H1 (cell line): ENCODE data around the gene KCND1. TPM values are rescaled to one million over a fixed set of nuclear protein-coding genes. Genes with fewer than 3 reads are reported as not detected.

Experiments
- CTCF ChIA-PET: fragments of 300-600 bp; sonication (Branson Sonifier 250); formaldehyde crosslinking; loops from one replicate; lab custom pipeline; 2021; ENCODE audit not compliant: partially characterized antibody; lab: Charles Lee
- POLR2A ChIA-PET: fragments of 300-600 bp; sonication (Branson Sonifier 250); formaldehyde crosslinking; loops from one replicate; lab custom pipeline; 2021; ENCODE audit warnings: inconsistent platforms; ENCODE audit not compliant: partially characterized antibody; lab: Charles Lee
- DNase-seq, 2 experiments: peaks; one replicate each; pipeline versions ENCODE4 v3.0.0 to v3.0.0-alpha.2; 2010 to 2022; ENCODE audit warnings: low spot score in 2 of 2, low read depth in 1 of 2, mixed read lengths in 1 of 2
- FAIRE-seq: peaks from 2 replicates; lab custom pipeline; 2011; peaks lifted over from hg19 to GRCh38; lab: Jason Lieb, UNC
- H2AFZ ChIP-seq: 2 replicates; pipeline ENCODE4 v1.8.1; 2012; ENCODE audit warnings: low read length, inconsistent platforms
- H2AK5ac ChIP-seq: 2 replicates; pipeline ENCODE4 v1.6.1; 2013; ENCODE audit warnings: low read depth, low read length
- H2BK120ac ChIP-seq: replicated peaks from 2 replicates; pipeline ENCODE3; 2013; ENCODE audit warnings: low read depth, low read length, inconsistent platforms
- H2BK12ac ChIP-seq: 2 replicates; pipeline ENCODE4 v1.6.1; 2013; ENCODE audit warnings: low read depth, low read length
- H2BK15ac ChIP-seq: 2 replicates; pipeline ENCODE4 v1.6.1; 2013; ENCODE audit warnings: low read length
- H2BK20ac ChIP-seq: 2 replicates; pipeline ENCODE4 v1.6.1; 2013; ENCODE audit warnings: low read length
- H2BK5ac ChIP-seq: 2 replicates; pipeline ENCODE4 v1.6.1; 2013; ENCODE audit warnings: low read depth, low read length
- H3K14ac ChIP-seq: 2 replicates; pipeline ENCODE4 v1.6.1; 2013; ENCODE audit warnings: inconsistent platforms; ENCODE audit not compliant: insufficient read length
- H3K18ac ChIP-seq: 2 replicates; pipeline ENCODE4 v1.6.1; 2013; ENCODE audit warnings: low read length; ENCODE audit errors: extremely low read depth
- H3K23ac ChIP-seq: 2 replicates; pipeline ENCODE4 v1.6.1; 2013; ENCODE audit warnings: inconsistent platforms; ENCODE audit not compliant: insufficient read length
- H3K23me2 ChIP-seq: 2 replicates; pipeline ENCODE4 v1.6.1; 2013; ENCODE audit warnings: low read depth, low read length
- H3K27ac ChIP-seq: 2 replicates; pipeline ENCODE4 v1.6.1; 2011; ENCODE audit warnings: low read depth, low read length, inconsistent platforms
- H3K27me3 ChIP-seq, 4 experiments: replicated peaks in 1 of 4; 1 replicate in 1 of 4; 2 replicates in 3 of 4; pipeline versions ENCODE4 v1.6.1 to v1.8.1; 2011 to 2013; ENCODE audit warnings: low read length in 3 of 4, mild to moderate bottlenecking in 3 of 4, inconsistent platforms in 2 of 4, mixed read lengths in 2 of 4, moderate library complexity in 1 of 4; ENCODE audit not compliant: control insufficient read depth in 3 of 4, insufficient read depth in 3 of 4; ENCODE audit errors: extremely low read depth in 1 of 4
- H3K36me3 ChIP-seq, 4 experiments: 2 replicates each; pipeline versions ENCODE4 v1.6.1 to v1.8.1; 2011 to 2013; ENCODE audit warnings: mild to moderate bottlenecking in 4 of 4, low read length in 3 of 4, moderate library complexity in 2 of 4, control low read depth in 1 of 4, inconsistent platforms in 1 of 4; ENCODE audit not compliant: insufficient read depth in 4 of 4, control insufficient read depth in 2 of 4
- H3K4ac ChIP-seq: replicated peaks from 2 replicates; pipeline ENCODE3; 2013; ENCODE audit warnings: low read length, low read depth, mixed read lengths, inconsistent platforms; ENCODE audit not compliant: insufficient read length
- H3K4me1 ChIP-seq, 4 experiments: replicated peaks in 1 of 4; 1 replicate in 1 of 4; 2 replicates in 3 of 4; pipeline versions ENCODE4 v1.6.1 to v1.8.1; 2011 to 2013; ENCODE audit warnings: low read length in 3 of 4, inconsistent platforms in 2 of 4, mixed read lengths in 1 of 4; ENCODE audit not compliant: insufficient read depth in 4 of 4, control insufficient read depth in 3 of 4
- H3K4me2 ChIP-seq, 2 experiments: 2 replicates each; pipeline versions ENCODE4 v1.6.1 to v1.8.1; 2011 to 2013; ENCODE audit warnings: low read depth in 2 of 2, low read length in 2 of 2, control low read depth in 1 of 2, inconsistent platforms in 1 of 2, mild to moderate bottlenecking in 1 of 2; ENCODE audit not compliant: insufficient read depth in 1 of 2
- H3K4me3 ChIP-seq, 4 experiments: fragments of 200-600, 300-600 bp in 1 of 4; sonication (generic), shearing (Covaris generic), sonication (Bioruptor Twin) in 1 of 4; 2 replicates each; pipeline versions ENCODE4 v1.5.1 to v1.8.1; 2011 to 2016; ENCODE audit warnings: low read length in 4 of 4, low read depth in 3 of 4, control low read depth in 2 of 4, inconsistent platforms in 2 of 4, mild to moderate bottlenecking in 2 of 4, mixed read lengths in 1 of 4, moderate library complexity in 1 of 4; ENCODE audit not compliant: insufficient read depth in 2 of 4; ENCODE audit errors: extremely low read depth in 1 of 4
- H3K56ac ChIP-seq: replicated peaks from 2 replicates; pipeline ENCODE3; 2013; ENCODE audit warnings: low read depth, mild to moderate bottlenecking, mixed read lengths, low read length, inconsistent platforms; ENCODE audit not compliant: insufficient read length
- H3K79me1 ChIP-seq: 2 replicates; pipeline ENCODE4 v1.6.1; 2013; ENCODE audit warnings: low read depth, low read length, control low read depth
- H3K79me2 ChIP-seq, 2 experiments: 2 replicates each; pipeline versions ENCODE4 v1.6.1 to v1.8.1; 2012 to 2013; ENCODE audit warnings: low read length in 2 of 2, mild to moderate bottlenecking in 2 of 2, inconsistent platforms in 1 of 2; ENCODE audit not compliant: insufficient read depth in 2 of 2, control insufficient read depth in 1 of 2
- H3K9ac ChIP-seq, 4 experiments: replicated peaks in 1 of 4; 1 replicate in 1 of 4; 2 replicates in 3 of 4; pipeline versions ENCODE4 v1.6.1 to v1.8.1; 2011 to 2013; ENCODE audit warnings: low read depth in 3 of 4, low read length in 3 of 4, control low read depth in 2 of 4, mild to moderate bottlenecking in 2 of 4, moderate library complexity in 2 of 4, inconsistent platforms in 1 of 4; ENCODE audit errors: extremely low read depth in 1 of 4
- H3K9me3 ChIP-seq, 2 experiments: 2 replicates each; pipeline versions ENCODE4 v1.6.1 to v1.8.1; 2012 to 2013; ENCODE audit warnings: mild to moderate bottlenecking in 2 of 2, moderate library complexity in 2 of 2, control low read depth in 1 of 2, inconsistent platforms in 1 of 2, low read depth in 1 of 2, low read length in 1 of 2, mixed read lengths in 1 of 2; ENCODE audit not compliant: insufficient read depth in 2 of 2
- H4K20me1 ChIP-seq, 2 experiments: replicated peaks in 1 of 2; 2 replicates each; pipeline versions ENCODE3 to v1.8.1; 2011 to 2013; ENCODE audit warnings: inconsistent platforms in 2 of 2, low read length in 2 of 2, mild to moderate bottlenecking in 1 of 2; ENCODE audit not compliant: insufficient read depth in 2 of 2, control insufficient read depth in 1 of 2
- H4K5ac ChIP-seq: 2 replicates; pipeline ENCODE4 v1.6.1; 2013; ENCODE audit warnings: low read length, low read depth, mixed read lengths, inconsistent platforms; ENCODE audit not compliant: insufficient read length
- H4K8ac ChIP-seq: 2 replicates; pipeline ENCODE4 v1.8.0; 2013; ENCODE audit warnings: mild to moderate bottlenecking, moderate library complexity, low read length, inconsistent platforms; ENCODE audit not compliant: insufficient read depth; ENCODE audit errors: extremely low read depth
- H4K91ac ChIP-seq: replicated peaks from 2 replicates; pipeline ENCODE3; 2013; ENCODE audit warnings: low read length, mixed read lengths, inconsistent platforms; ENCODE audit not compliant: insufficient read length
- ASH2L ChIP-seq: fragments of 200-600, 300-600 bp; sonication (generic); IDR thresholded peaks from one replicate; pipeline ENCODE4 v1.7.1; 2017; ENCODE audit warnings: low read length
- CEBPB ChIP-seq: IDR thresholded peaks from 2 replicates; pipeline ENCODE4 v1.6.1; 2012; ENCODE audit warnings: low read depth, low read length
- NRF1 ChIP-seq: IDR thresholded peaks from 2 replicates; pipeline ENCODE4 v1.6.1; 2011; ENCODE audit warnings: mild to moderate bottlenecking, low read depth, low read length, improper control_type of control experiment
- RFX5 ChIP-seq: IDR thresholded peaks from 2 replicates; pipeline ENCODE4 v1.6.1; 2011; ENCODE audit warnings: low read depth, low read length, improper control_type of control experiment, borderline replicate concordance
- SP1 ChIP-seq: IDR thresholded peaks from 2 replicates; pipeline ENCODE4 v1.6.1; 2011; ENCODE audit warnings: low read depth, low read length
- SP2 ChIP-seq: IDR thresholded peaks from 2 replicates; pipeline ENCODE4 v1.6.1; 2012; ENCODE audit warnings: mild to moderate bottlenecking, low read length, inconsistent platforms
- TAF1 ChIP-seq: IDR thresholded peaks from 2 replicates; pipeline ENCODE4 v1.6.1; 2011; ENCODE audit warnings: mild to moderate bottlenecking, low read depth, low read length
- TAF7 ChIP-seq: optimal IDR thresholded peaks from 2 replicates; pipeline ENCODE3; 2011; ENCODE audit warnings: low read depth, mild to moderate bottlenecking, inconsistent platforms, low read length, moderate library complexity, borderline replicate concordance
- WGBS, 2 experiments: shearing (Covaris generic) in 1 of 2; methylation state at CpG; one replicate each; pipeline versions ENCODE4 v1.1.6 to v1.1.7; 2013 to 2015; ENCODE audit warnings: low lambda C conversion rate in 2 of 2, mixed read lengths in 2 of 2, inconsistent platforms in 1 of 2, low coverage in 1 of 2, missing lambda C conversion rate in 1 of 2; ENCODE audit not compliant: insufficient replicate concordance in 2 of 2, insufficient coverage in 1 of 2, insufficient read length in 1 of 2; ENCODE audit errors: extremely low coverage in 1 of 2, missing lambda C conversion rate in 1 of 2; 5-methylcytosine and 5-hydroxymethylcytosine counted together
- polyA plus RNA-seq, 7 experiments: library from polyadenylated mRNA; depleted of rRNA in 3 of 7; stranded (reverse) in 5 of 7; unstranded in 2 of 7; fragments of >200 nt in 5 of 7; fragments of 200-250 nt in 2 of 7; gene quantifications; 1 replicate in 5 of 7; 2 replicates in 1 of 7; 4 replicates in 1 of 7; pipeline versions ENCODE4 v1.2.1 to v1.2.3, GENCODE V29; 2011 to 2013; ENCODE audit warnings: missing spikeins in 2 of 7, mixed read lengths in 2 of 7
- total RNA-seq: library from RNA; stranded (reverse); fragmentation: NEBNext Ultra II Directional; extraction: Animal tissue kit (Norgen Biotek cat#: 25700); gene quantifications from 2 replicates; pipeline ENCODE4 v1.2.1, GENCODE V29; 2021
- TF ChIP-seq, protein P1 (sequence below): IDR thresholded peaks from 2 replicates; pipeline ENCODE4 v1.6.1; 2012; ENCODE audit warnings: low read length, inconsistent platforms

KCND1 gene
- total and polyA plus RNA-seq, 2 of the 8 experiments (the other 6 are each of a cell fraction or from before 2014, with no cell fraction given): 3.1 to 6.8 TPM

DNA sequence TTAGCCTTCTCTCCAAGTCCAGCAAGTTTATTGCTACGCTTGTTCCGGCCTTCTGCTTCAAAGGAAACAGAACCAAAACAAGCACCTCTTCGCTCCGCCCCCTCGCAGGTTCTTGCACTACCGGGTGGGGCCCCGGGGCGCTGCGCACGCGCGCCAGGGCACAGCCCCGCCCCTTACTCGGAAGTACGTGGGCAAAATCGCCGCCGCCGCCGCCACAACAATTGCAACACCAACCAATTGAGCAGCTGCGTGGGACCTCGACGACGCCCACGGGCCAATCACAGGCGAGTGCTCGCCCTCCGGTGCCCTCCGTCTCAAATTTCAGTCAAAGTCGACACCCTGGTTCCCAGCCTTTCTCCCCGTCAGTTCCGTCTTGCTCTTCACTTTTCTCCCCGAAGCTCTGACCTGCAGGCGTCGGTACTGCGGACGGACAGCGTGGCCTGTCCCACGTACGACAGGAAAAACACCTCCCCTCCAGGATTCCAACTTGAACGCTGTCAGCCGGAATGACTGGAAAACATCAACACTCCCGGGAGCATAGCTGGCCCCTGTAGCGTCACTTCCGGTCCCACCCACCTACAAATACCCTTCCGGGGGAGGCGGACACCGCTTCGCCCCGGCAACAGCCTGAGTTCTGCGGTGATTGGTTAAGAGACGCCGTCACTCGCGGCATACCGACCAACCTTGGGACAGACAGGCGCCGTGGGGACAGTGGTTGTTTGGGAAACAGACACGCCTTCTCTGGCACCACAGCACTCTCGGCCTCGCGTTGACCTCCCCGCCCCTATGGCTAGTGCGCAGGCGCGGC lies 13.6 kb downstream of the KCND1 start:
- FAIRE-seq: peak; percentile 90
- Histone ChIP-seq H2AFZ (peak overlapping the region; percentile 98), H3K4me3 (peak overlapping the region; percentile 80 to 94 (median 91))
- TF ChIP-seq TAF7 (no peak), SP2 (no peak; the same call in 1 of the 2 replicates), SP1 (0 out of 2 replicates have a peak, but pooled peaks have one; percentile 78), TAF1 (0 out of 2 replicates have a peak, but pooled peaks have one; percentile 29), CEBPB (peak; percentile 61), NRF1 (peak; percentile 61), ASH2L (no peak), RFX5 (peak; percentile 69)
- TF ChIP-seq, protein P1, sequence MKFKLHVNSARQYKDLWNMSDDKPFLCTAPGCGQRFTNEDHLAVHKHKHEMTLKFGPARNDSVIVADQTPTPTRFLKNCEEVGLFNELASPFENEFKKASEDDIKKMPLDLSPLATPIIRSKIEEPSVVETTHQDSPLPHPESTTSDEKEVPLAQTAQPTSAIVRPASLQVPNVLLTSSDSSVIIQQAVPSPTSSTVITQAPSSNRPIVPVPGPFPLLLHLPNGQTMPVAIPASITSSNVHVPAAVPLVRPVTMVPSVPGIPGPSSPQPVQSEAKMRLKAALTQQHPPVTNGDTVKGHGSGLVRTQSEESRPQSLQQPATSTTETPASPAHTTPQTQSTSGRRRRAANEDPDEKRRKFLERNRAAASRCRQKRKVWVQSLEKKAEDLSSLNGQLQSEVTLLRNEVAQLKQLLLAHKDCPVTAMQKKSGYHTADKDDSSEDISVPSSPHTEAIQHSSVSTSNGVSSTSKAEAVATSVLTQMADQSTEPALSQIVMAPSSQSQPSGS: no peak

More for the DNA sequence above, 13.6 kb downstream of the KCND1 start:
- Histone ChIP-seq H3K23me2 (peaks cover 4% of the 10 kb centered on the region; the same call in 1 of the 2 replicates), H3K79me1 (peaks cover 7% of the 10 kb centered on the region; the same call in 1 of the 2 replicates), H3K56ac (no peak overlapping the region), H2BK20ac (no peak overlapping the region), H3K4me1 (peaks cover 0 to 7% (median 2%) of the 10 kb centered on the region in 4 experiments; a peak in 4 of 7 replicates), H4K20me1 (peaks cover 0 to 2% of the 10 kb centered on the region in 2 experiments), H2BK5ac (peak overlapping the region; percentile 96; the same call in 1 of the 2 replicates), H3K27ac (peak overlapping the region; percentile 97), H3K23ac (no peak overlapping the region), H3K27me3 (no peaks in the 10 kb centered on the region), H2BK12ac (peak overlapping the region; percentile 92; the same call in 1 of the 2 replicates), H3K18ac (no peak overlapping the region; the same call in none of the 2 replicates), H4K8ac (peak overlapping the region; percentile 95), H3K36me3 (peaks cover 0 to 13% (median 6%) of the 10 kb centered on the region in 4 experiments; a peak in 6 of 8 replicates), H4K5ac (peak overlapping the region; percentile 87), H2BK120ac (no peak overlapping the region), H4K91ac (no peak overlapping the region), H3K4ac (no peak overlapping the region), H3K4me2 (peak overlapping the region; percentile 72 to 77), H2AK5ac (no peak overlapping the region), H3K9ac (peak overlapping the region in 3 of 4 experiments; percentile 82 to 97 (median 91); a peak in 6 of 7 replicates), H3K79me2 (peaks cover 16 to 40% of the 10 kb centered on the region in 2 experiments; a peak in 3 of 4 replicates), H3K9me3 (no peaks in the 10 kb centered on the region), H2BK15ac (no peak overlapping the region), H3K14ac (no peak overlapping the region)
- WGBS, 2 experiments: 1% methylated on average over 24 of the region's 66 CpGs; no CpG with 5 or more reads in 1 of the 2 experiments
- DNase-seq: peak; percentile 83 to 88
- CTCF ChIA-PET: interaction anchor here (2.0 to 2.2 kb wide), 2 partner anchors 9 to 15 kb away, joined by 4 to 15 read pairs; partner anchors contain the start of gene KCND1
- POLR2A ChIA-PET: interaction anchor here (0.6 to 6.7 kb wide), 12 partner anchors 12 to 882 kb away, joined by 3 to 70 read pairs (median 4); partner anchors contain the start of genes KCND1, PQBP1, SLC35A2 and TIMM17B
